22Rv1 (cell line): ENCODE data around the gene CLIP4.

Source experiments
- CTCF ChIP-seq: fragments of 450-650 bp; IDR thresholded peaks from 2 replicates; pipeline ENCODE4 v1.5.1; 2017; ENCODE audit warnings: mild to moderate bottlenecking
- ZFX ChIP-seq: fragments of 450-650 bp; IDR thresholded peaks from 2 replicates; pipeline ENCODE4 v1.6.1; 2017; ENCODE audit warnings: antibody characterized with exemption, borderline replicate concordance

GRCh38 chr2:29114586-29114945 lies 649 bp upstream of the CLIP4 start:
- no peak for TF ChIP-seq CTCF
- TF ChIP-seq ZFX = no peak
